Astrocyte (in vitro differentiated cells and primary cell): ENCODE measurements around the gene ERF. TPM values are rescaled to one million over a fixed set of nuclear protein-coding genes. Genes with fewer than 3 reads are reported as not detected.
A peak's percentile ranks its signal among the peaks of the same experiment; 100 is the strongest.

ENCODE experiments used
- DNase-seq: peaks from one replicate; pipeline ENCODE4 v3.0.0-alpha.2; 2010; ENCODE audit warnings: low read depth
- FAIRE-seq: peaks from 2 replicates; lab custom pipeline; 2011; peaks lifted over from hg19 to GRCh38; lab: Jason Lieb, UNC
- H2AFZ ChIP-seq: 2 replicates; pipeline ENCODE4 v1.6.0; 2012; ENCODE audit warnings: low read depth, low read length, inconsistent platforms
- H3K27ac ChIP-seq: 2 replicates; pipeline ENCODE4 v1.5.1; 2011; ENCODE audit warnings: low read depth, low read length, inconsistent platforms
- H3K27me3 ChIP-seq: 2 replicates; pipeline ENCODE4 v1.6.0; 2011; ENCODE audit warnings: low read length, inconsistent platforms; ENCODE audit not compliant: insufficient read depth
- H3K36me3 ChIP-seq: 2 replicates; pipeline ENCODE4 v1.5.1; 2011; ENCODE audit warnings: low read length, inconsistent platforms; ENCODE audit not compliant: insufficient read depth
- H3K4me1 ChIP-seq: 2 replicates; pipeline ENCODE4 v1.5.1; 2011; ENCODE audit warnings: low read length, inconsistent platforms; ENCODE audit not compliant: insufficient read depth
- H3K4me2 ChIP-seq: 2 replicates; pipeline ENCODE4 v1.6.0; 2012; ENCODE audit warnings: low read length, inconsistent platforms
- H3K4me3 ChIP-seq: 2 replicates; pipeline ENCODE4 v1.5.1; 2011; ENCODE audit warnings: low read depth, mild to moderate bottlenecking, low read length, inconsistent platforms; ENCODE audit not compliant: insufficient read depth
- H3K79me2 ChIP-seq: 2 replicates; pipeline ENCODE4 v1.6.0; 2012; ENCODE audit warnings: mild to moderate bottlenecking, low read length, inconsistent platforms; ENCODE audit not compliant: insufficient read depth
- H3K9ac ChIP-seq: 2 replicates; pipeline ENCODE4 v1.6.0; 2012; ENCODE audit warnings: mild to moderate bottlenecking, low read length, inconsistent platforms
- H3K9me3 ChIP-seq: 2 replicates; pipeline ENCODE4 v1.5.1; 2012; ENCODE audit warnings: low read depth, mild to moderate bottlenecking, low read length, inconsistent platforms; ENCODE audit not compliant: insufficient read depth
- H4K20me1 ChIP-seq: 2 replicates; pipeline ENCODE4 v1.6.0; 2012; ENCODE audit warnings: low read length, inconsistent platforms; ENCODE audit not compliant: insufficient read depth
- H3K27ac Mint-ChIP-seq: one replicate; pipeline ENCODE4 v1.8.0; 2021; ENCODE audit warnings: mild to moderate bottlenecking, mixed read lengths; ENCODE audit not compliant: unreplicated experiment
- H3K27me3 Mint-ChIP-seq: one replicate; pipeline ENCODE4 v1.8.0; 2021; ENCODE audit warnings: low read depth, mixed read lengths; ENCODE audit not compliant: unreplicated experiment
- H3K36me3 Mint-ChIP-seq: one replicate; pipeline ENCODE4 v1.8.0; 2021; ENCODE audit warnings: low read depth, mixed read lengths; ENCODE audit not compliant: unreplicated experiment
- H3K4me1 Mint-ChIP-seq: one replicate; pipeline ENCODE4 v1.8.0; 2021; ENCODE audit warnings: low read depth, mixed read lengths; ENCODE audit not compliant: unreplicated experiment
- H3K4me3 Mint-ChIP-seq: one replicate; pipeline ENCODE4 v1.8.0; 2021; ENCODE audit warnings: mild to moderate bottlenecking, moderate library complexity, mixed read lengths; ENCODE audit not compliant: unreplicated experiment
- H3K9me3 Mint-ChIP-seq: one replicate; pipeline ENCODE4 v1.8.0; 2021; ENCODE audit warnings: mild to moderate bottlenecking, mixed read lengths; ENCODE audit not compliant: unreplicated experiment
- EZH2 ChIP-seq: IDR thresholded peaks from 2 replicates; pipeline ENCODE4 v1.6.1; 2012; ENCODE audit warnings: mild to moderate bottlenecking, low read length, inconsistent platforms; ENCODE audit not compliant: insufficient read depth
- total RNA-seq: library from RNA; stranded (reverse); gene quantifications from 2 replicates; pipeline ENCODE4 v1.2.1, GENCODE V29; 2021
- TF ChIP-seq, protein P1 (sequence below): IDR thresholded peaks from 2 replicates; pipeline ENCODE4 v1.5.1; 2011; ENCODE audit warnings: low read depth, mild to moderate bottlenecking, inconsistent platforms, low read length, moderate library complexity; ENCODE audit not compliant: insufficient read depth

Gene ERF
- total RNA-seq, 1 donor from 2014 or later: 108 TPM

DNA sequence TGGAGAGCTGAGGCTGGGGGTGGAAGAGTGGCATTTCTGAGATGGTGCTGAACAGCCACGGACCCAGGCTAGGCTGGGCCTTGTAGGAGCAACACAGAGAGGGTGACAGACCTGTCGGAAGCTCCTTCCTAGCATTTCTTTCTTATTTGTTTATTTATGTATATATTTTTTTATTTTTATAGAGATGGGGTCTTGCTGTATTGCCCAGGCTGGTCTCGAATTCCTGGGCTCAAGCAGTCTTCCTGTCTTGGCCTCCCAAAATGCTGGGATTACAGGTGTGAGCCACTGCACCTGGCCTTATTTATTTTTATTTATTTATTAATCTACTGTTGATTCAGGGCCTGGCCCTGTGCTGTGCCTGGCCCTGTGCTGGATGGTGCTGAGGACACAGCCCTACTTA lies 20.6 kb upstream of the ERF start:
- H3K4me2 ChIP-seq: no peak overlapping the region
- no peak overlapping the region for H3K4me3 ChIP-seq
- no peaks in the 10 kb centered on the region for H3K27me3 Mint-ChIP-seq
- no peaks in the 10 kb centered on the region for H3K27me3 ChIP-seq
- no peak for FAIRE-seq
- H2AFZ ChIP-seq: no peak overlapping the region
- no peak for TF ChIP-seq EZH2
- DNase-seq: no peak
- H3K9me3 Mint-ChIP-seq: no peaks in the 10 kb centered on the region
- no peak overlapping the region for H3K27ac ChIP-seq
- H3K36me3 Mint-ChIP-seq: peaks cover 17% of the 10 kb centered on the region
- H3K79me2 ChIP-seq: peaks cover 92% of the 10 kb centered on the region
- peaks cover 47% of the 10 kb centered on the region for H3K4me1 ChIP-seq
- peaks cover 56% of the 10 kb centered on the region for H4K20me1 ChIP-seq
- peaks cover 6% of the 10 kb centered on the region for H3K36me3 ChIP-seq
- H3K9me3 ChIP-seq: no peaks in the 10 kb centered on the region
- H3K9ac ChIP-seq: peak overlapping the region; percentile 3
- H3K4me1 Mint-ChIP-seq: peaks cover 42% of the 10 kb centered on the region
- no peak overlapping the region for H3K27ac Mint-ChIP-seq
- no peak overlapping the region for H3K4me3 Mint-ChIP-seq

DNA sequence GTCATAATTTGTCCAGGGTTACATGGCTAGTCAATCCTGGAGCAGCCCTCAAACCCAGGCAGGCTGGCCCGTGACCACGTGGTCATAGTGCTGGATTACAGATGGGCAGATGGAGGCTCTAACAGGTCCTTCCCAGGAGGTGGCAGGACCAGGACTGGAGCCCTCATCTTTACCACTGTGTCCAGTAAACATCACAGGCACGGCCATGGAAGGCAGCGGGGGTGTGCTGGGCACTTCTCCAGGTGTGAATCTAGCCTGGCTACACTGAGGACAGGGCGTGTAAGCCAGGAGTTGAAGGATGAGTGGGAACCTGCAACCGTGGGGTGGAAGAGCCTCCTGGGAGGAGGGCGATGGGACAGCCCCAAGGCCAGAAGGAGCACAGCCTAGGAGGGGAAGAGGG lies 20.2 kb upstream of the ERF start:
- FAIRE-seq: no peak
- TF ChIP-seq, protein P1, sequence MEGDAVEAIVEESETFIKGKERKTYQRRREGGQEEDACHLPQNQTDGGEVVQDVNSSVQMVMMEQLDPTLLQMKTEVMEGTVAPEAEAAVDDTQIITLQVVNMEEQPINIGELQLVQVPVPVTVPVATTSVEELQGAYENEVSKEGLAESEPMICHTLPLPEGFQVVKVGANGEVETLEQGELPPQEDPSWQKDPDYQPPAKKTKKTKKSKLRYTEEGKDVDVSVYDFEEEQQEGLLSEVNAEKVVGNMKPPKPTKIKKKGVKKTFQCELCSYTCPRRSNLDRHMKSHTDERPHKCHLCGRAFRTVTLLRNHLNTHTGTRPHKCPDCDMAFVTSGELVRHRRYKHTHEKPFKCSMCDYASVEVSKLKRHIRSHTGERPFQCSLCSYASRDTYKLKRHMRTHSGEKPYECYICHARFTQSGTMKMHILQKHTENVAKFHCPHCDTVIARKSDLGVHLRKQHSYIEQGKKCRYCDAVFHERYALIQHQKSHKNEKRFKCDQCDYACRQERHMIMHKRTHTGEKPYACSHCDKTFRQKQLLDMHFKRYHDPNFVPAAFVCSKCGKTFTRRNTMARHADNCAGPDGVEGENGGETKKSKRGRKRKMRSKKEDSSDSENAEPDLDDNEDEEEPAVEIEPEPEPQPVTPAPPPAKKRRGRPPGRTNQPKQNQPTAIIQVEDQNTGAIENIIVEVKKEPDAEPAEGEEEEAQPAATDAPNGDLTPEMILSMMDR: no peak
- no peak for TF ChIP-seq EZH2
- peaks cover 45% of the 10 kb centered on the region for H3K4me1 Mint-ChIP-seq
- H2AFZ ChIP-seq: no peak overlapping the region
- peaks cover 6% of the 10 kb centered on the region for H3K36me3 ChIP-seq
- H3K4me3 Mint-ChIP-seq: peak overlapping the region; percentile 45
- no peaks in the 10 kb centered on the region for H3K27me3 ChIP-seq
- peaks cover 17% of the 10 kb centered on the region for H3K36me3 Mint-ChIP-seq
- peaks cover 51% of the 10 kb centered on the region for H3K4me1 ChIP-seq
- no peak overlapping the region for H3K27ac ChIP-seq
- no peaks in the 10 kb centered on the region for H3K27me3 Mint-ChIP-seq
- no peak overlapping the region for H3K4me3 ChIP-seq
- H3K9me3 Mint-ChIP-seq: no peaks in the 10 kb centered on the region
- H3K79me2 ChIP-seq: peaks cover 96% of the 10 kb centered on the region
- no peaks in the 10 kb centered on the region for H3K9me3 ChIP-seq
- H3K9ac ChIP-seq: peak overlapping the region; percentile 3
- no peak overlapping the region for H3K27ac Mint-ChIP-seq
- H3K4me2 ChIP-seq: no peak overlapping the region
- peaks cover 56% of the 10 kb centered on the region for H4K20me1 ChIP-seq
- no peak for DNase-seq

DNA sequence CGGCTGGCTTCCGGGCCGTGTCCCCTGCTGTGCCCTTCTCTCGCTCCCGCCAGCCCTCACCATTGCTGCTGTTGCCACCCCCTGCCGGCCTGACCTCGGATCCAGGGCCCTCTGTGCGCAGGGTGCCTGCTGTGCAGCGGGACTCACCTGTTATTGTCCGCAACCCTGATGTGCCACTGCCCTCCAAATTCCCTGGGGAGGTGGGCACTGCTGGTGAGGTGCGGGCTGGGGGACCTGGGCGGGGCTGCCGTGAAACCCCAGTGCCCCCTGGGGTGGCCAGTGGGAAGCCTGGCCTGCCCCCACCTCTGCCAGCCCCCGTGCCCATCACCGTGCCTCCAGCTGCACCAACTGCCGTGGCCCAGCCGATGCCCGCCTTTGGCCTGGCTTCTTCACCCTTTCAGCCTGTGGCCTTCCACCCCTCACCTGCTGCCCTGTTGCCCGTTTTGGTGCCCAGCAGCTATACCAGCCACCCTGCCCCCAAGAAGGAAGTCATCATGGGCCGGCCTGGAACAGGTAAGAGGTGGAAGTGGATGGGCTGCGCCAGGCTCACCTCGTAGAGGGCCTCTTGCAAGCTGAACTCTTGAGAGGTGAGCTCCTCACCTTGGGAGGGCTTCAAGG lies 19.2 kb upstream of the ERF start:
- H3K27me3 Mint-ChIP-seq: no peaks in the 10 kb centered on the region
- H3K4me3 Mint-ChIP-seq: no peak overlapping the region
- H3K27ac Mint-ChIP-seq: no peak overlapping the region
- H3K9ac ChIP-seq: peak overlapping the region; percentile 13
- peaks cover 51% of the 10 kb centered on the region for H3K4me1 ChIP-seq
- no peaks in the 10 kb centered on the region for H3K27me3 ChIP-seq
- H3K4me2 ChIP-seq: no peak overlapping the region
- no peak overlapping the region for H3K27ac ChIP-seq
- FAIRE-seq (no peak), DNase-seq (no peak)
- no peaks in the 10 kb centered on the region for H3K9me3 ChIP-seq
- H3K9me3 Mint-ChIP-seq: no peaks in the 10 kb centered on the region
- TF ChIP-seq EZH2: no peak
- H4K20me1 ChIP-seq: peaks cover 51% of the 10 kb centered on the region
- no peak overlapping the region for H2AFZ ChIP-seq
- no peak overlapping the region for H3K4me3 ChIP-seq
- peaks cover 98% of the 10 kb centered on the region for H3K79me2 ChIP-seq
- peaks cover 6% of the 10 kb centered on the region for H3K36me3 ChIP-seq
- peaks cover 17% of the 10 kb centered on the region for H3K36me3 Mint-ChIP-seq
- H3K4me1 Mint-ChIP-seq: peaks cover 44% of the 10 kb centered on the region
